Endothelial cell of umbilical vein (primary cell): ENCODE measurements around the gene CTNS.

Experiments
- CTCF ChIP-seq, 2 donors: IDR thresholded peaks; 1 replicate in 1 of 2; 2 replicates in 1 of 2; pipeline ENCODE4 v1.5.1; 2011; ENCODE audit warnings: low read length in 2 of 2, mild to moderate bottlenecking in 2 of 2, moderate library complexity in 2 of 2, control low read depth in 1 of 2, inconsistent platforms in 1 of 2, low read depth in 1 of 2; ENCODE audit not compliant: insufficient read depth in 1 of 2; ENCODE audit errors: extremely low read depth in 1 of 2
- FOS ChIP-seq: IDR thresholded peaks from 2 replicates; pipeline ENCODE4 v1.6.1; 2011; ENCODE audit warnings: mild to moderate bottlenecking, low read length, moderate library complexity, borderline replicate concordance; ENCODE audit not compliant: insufficient read depth
- POLR2AphosphoS5 ChIP-seq: IDR thresholded peaks from 2 replicates; pipeline ENCODE4 v1.6.1; 2012; ENCODE audit warnings: low read depth, mild to moderate bottlenecking, control low read depth, low read length, moderate library complexity; ENCODE audit not compliant: insufficient read depth

GRCh38 chr17:3690094-3690715 is 53.6 kb downstream of the CTNS start:
- no peak for TF ChIP-seq CTCF (IDR thresholded peaks at IDR 0.05; ENCODE audit: extremely low read depth in 1 of 2, insufficient read depth in 1 of 2, low read depth in 1 of 2, low read length in 2 of 2)
- no peak for TF ChIP-seq POLR2AphosphoS5
- no peak for TF ChIP-seq FOS
